Breast epithelium (tissue), 4 donors: ENCODE data around the gene ZNF710. TPM values are rescaled to one million over a fixed set of nuclear protein-coding genes. Genes with fewer than 3 reads are reported as not detected.
"Not testable (repeated sequence)": the region's sequence is repeated elsewhere in the genome, so short reads cannot be mapped to it uniquely, and the experiment has no call there.

ENCODE experiments used
- DNase-seq, 2 donors: peaks; one replicate each; pipeline ENCODE4 v3.0.0-alpha.2; 2019; ENCODE audit warnings: low spot score in 2 of 2
- H3K27ac ChIP-seq, 2 donors: fragments of 200-600 bp; sonication (generic) in 1 of 2; one replicate each; pipeline ENCODE4 v1.5.1; 2016 to 2019; ENCODE audit warnings: mild to moderate bottlenecking in 1 of 2
- H3K27me3 ChIP-seq, 2 donors: fragments of 200-600 bp; sonication (generic) in 1 of 2; one replicate each; pipeline versions ENCODE4 v1.5.1 to v1.6.0; 2017 to 2019; ENCODE audit warnings: control low read depth in 1 of 2, mild to moderate bottlenecking in 1 of 2
- H3K36me3 ChIP-seq: fragments of 200-600 bp; one replicate; pipeline ENCODE4 v1.5.1; 2019
- H3K4me1 ChIP-seq, 2 donors: fragments of 200-600 bp; sonication (generic); one replicate each; pipeline ENCODE4 v1.5.1; 2016 to 2019; ENCODE audit warnings: control low read depth in 1 of 2
- H3K4me3 ChIP-seq, 3 donors: fragments of 200-600 bp; sonication (generic); 1 replicate in 2 of 3; 2 replicates in 1 of 3; pipeline ENCODE4 v1.5.1; 2016 to 2019; ENCODE audit warnings: mild to moderate bottlenecking in 3 of 3, moderate library complexity in 2 of 3
- H3K9me3 ChIP-seq, 2 donors: fragments of 200-600 bp; sonication (generic) in 1 of 2; one replicate each; pipeline ENCODE4 v1.5.1; 2016 to 2019; ENCODE audit warnings: control low read depth in 1 of 2
- POLR2A ChIP-seq: fragments of 450-650 bp; IDR thresholded peaks from one replicate; pipeline ENCODE4 v1.6.1; 2016; ENCODE audit warnings: antibody characterized with exemption, mild to moderate bottlenecking, moderate library complexity
- POLR2AphosphoS5 ChIP-seq, 3 donors: sonication (generic); formaldehyde crosslinking; IDR thresholded peaks; one replicate each; pipeline ENCODE4 v1.6.1; 2017; ENCODE audit warnings: antibody characterized with exemption in 3 of 3
- intact Hi-C: fragments of 100-400 bp; cut with DNase I; formaldehyde crosslinking; loops from one replicate; pipeline ENCODE4 v1.15.1; 2023; ENCODE audit warnings: low total_unique reads
- total RNA-seq, 3 donors: library from RNA; depleted of rRNA; stranded (reverse); fragments of >200 nt; gene quantifications; one replicate each; pipeline ENCODE4 v1.1.0, GENCODE V29; 2016
- TF ChIP-seq, protein P1 (sequence below), 3 donors: fragments of 450-650 bp; IDR thresholded peaks; one replicate each; pipeline ENCODE4 v1.5.1; 2016 to 2017; ENCODE audit warnings: antibody characterized with exemption in 3 of 3, mild to moderate bottlenecking in 3 of 3, moderate library complexity in 3 of 3

Gene ZNF710
- total RNA-seq, result 10 to 100 TPM in 2 of 3 donors, 1 to 10 TPM in 1; 4.0 to 14.4 (median 10.4) TPM

- Histone ChIP-seq H3K27ac (peak within 1 kb of the TSS; percentile 96), H3K9me3 (no peaks in the 10 kb centered on the region), H3K27me3 (no peaks in the 10 kb centered on the region), H3K36me3 (no peaks in the 10 kb centered on the region), H3K4me1 (peaks cover 4 to 17% of the 10 kb centered on the region in 2 donors), H3K4me3 (peak within 1 kb of the TSS; percentile 88 to 94 (median 88))
- intact Hi-C loops, result no loop called here
- TF ChIP-seq POLR2AphosphoS5 (IDR thresholded peaks at IDR 0.05) (peak in 1 of 3 donors; percentile 44), POLR2A (no peak)
- TF ChIP-seq, protein P1, sequence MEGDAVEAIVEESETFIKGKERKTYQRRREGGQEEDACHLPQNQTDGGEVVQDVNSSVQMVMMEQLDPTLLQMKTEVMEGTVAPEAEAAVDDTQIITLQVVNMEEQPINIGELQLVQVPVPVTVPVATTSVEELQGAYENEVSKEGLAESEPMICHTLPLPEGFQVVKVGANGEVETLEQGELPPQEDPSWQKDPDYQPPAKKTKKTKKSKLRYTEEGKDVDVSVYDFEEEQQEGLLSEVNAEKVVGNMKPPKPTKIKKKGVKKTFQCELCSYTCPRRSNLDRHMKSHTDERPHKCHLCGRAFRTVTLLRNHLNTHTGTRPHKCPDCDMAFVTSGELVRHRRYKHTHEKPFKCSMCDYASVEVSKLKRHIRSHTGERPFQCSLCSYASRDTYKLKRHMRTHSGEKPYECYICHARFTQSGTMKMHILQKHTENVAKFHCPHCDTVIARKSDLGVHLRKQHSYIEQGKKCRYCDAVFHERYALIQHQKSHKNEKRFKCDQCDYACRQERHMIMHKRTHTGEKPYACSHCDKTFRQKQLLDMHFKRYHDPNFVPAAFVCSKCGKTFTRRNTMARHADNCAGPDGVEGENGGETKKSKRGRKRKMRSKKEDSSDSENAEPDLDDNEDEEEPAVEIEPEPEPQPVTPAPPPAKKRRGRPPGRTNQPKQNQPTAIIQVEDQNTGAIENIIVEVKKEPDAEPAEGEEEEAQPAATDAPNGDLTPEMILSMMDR (IDR thresholded peaks at IDR 0.05), result no peak
- DNase-seq, result peak in 1 of 2 donors; percentile 32
Measured at GRCh38 chr15:90001062-90001682, at the start of gene ZNF710. ZNF710 (plus strand) TSS chr15:90001324; CDS start chr15:90067138, 65,814 bp downstream.

DNA sequence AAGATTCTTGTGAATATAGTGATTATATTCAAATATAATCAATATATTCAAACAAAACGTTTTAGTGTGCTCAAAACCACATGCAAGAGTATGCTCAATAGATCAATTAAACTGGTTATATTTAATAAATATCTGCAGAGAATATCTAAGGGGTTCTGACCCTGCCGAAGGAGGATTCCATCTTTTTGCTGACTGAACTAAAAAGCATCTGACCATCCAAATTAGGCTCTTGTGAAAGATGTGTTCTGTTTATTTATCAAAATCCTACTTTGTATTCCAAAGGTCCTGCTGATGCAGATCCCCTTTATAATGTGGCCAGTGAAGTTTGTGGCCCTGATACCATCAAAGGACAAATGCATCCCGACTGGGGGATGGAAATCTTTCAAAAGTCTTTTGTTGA, 46.6 kb upstream of the ZNF710 start:
- TF ChIP-seq POLR2A, result no peak
- TF ChIP-seq, protein P1 (IDR thresholded peaks at IDR 0.05), result no peak
- TF ChIP-seq POLR2AphosphoS5 (IDR thresholded peaks at IDR 0.05), result no peak
- Histone ChIP-seq H3K4me3 (no peak overlapping the region), H3K9me3 (no peaks in the 10 kb centered on the region), H3K27me3 (no peaks in the 10 kb centered on the region), H3K27ac (no peak overlapping the region), H3K4me1 (peaks cover 0 to 5% of the 10 kb centered on the region in 2 donors), H3K36me3 (no peaks in the 10 kb centered on the region)
- DNase-seq, result no peak
- intact Hi-C loops, result loop anchor here (10.0 kb wide), 1 partner anchor 1750 kb away; no protein-coding TSS in a partner anchor

DNA sequence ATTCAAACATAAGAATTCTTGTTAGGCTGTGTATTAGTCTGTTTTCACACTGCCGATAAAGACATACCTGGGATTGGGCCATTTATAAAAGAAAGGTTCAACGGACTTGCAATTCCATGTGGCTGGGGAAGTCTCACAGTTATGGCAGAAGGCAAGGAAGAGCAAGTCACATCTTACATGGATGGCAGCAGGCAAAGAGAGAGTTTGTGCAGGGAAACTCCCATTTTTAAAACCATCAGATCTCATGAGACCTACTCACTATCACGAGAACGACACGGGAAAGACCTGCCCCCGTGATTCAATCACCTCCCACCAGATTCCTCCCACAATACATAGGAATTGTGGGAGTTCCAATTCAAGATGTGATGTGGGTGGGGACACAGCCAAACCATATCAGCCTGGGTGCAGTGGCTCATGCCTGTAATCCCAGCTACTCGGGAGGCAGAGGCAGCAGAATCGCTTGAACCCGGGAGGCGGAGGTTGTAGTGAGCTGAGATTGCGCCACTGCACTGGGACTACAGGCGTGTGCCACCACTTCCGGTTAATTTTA, 45.6 kb upstream of the ZNF710 start:
- not testable (repeated sequence) for H3K9me3 ChIP-seq, DNase-seq, H3K4me3 ChIP-seq, H3K27ac ChIP-seq, H3K27me3 ChIP-seq, H3K4me1 ChIP-seq, H3K36me3 ChIP-seq
- intact Hi-C loops, result loop anchor here (10.0 kb wide), 1 partner anchor 1749 kb away; no protein-coding TSS in a partner anchor

DNA sequence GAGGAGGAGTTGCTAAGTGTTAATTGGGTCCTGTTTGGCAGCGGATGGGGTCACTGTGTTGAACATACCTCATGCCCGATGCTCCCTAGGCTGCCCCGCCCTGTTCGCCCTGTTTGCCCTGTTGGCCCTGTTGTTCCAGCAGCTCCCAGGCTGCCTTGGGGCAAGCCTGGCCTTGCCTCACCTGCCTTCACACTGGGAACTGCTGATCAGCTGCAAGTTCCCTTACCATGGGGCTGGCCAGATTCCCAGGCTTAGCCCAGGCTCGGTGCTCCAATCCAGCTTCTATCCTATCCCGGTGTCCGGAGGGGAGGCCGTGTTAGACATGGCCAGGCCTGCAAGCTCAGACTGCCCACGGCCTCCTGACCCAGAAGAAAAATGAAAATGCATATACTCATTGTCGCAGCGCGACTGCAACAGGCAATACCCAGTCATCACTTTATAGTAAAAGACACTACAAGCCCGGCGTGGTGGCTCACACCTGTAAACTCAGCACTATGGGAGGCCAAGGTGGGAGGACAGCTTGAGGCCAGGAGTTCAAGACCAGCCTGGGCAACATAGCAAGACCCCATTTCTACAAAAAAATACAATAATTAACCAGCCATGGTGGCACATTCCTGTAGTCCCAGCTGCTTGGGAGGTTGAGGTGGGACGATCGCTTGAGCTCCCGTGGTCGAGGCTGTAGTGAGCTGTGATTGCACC, 42.9 kb upstream of the ZNF710 start:
- intact Hi-C loops, result loop anchor here (10.0 kb wide), 1 partner anchor 1747 kb away; no protein-coding TSS in a partner anchor
- Histone ChIP-seq H3K9me3 (no peaks in the 10 kb centered on the region), H3K4me1 (peaks cover 0 to 5% of the 10 kb centered on the region in 2 donors), H3K27me3 (no peaks in the 10 kb centered on the region), H3K27ac (peak overlapping the region; percentile 7 to 59), H3K36me3 (no peaks in the 10 kb centered on the region), H3K4me3 (no peak overlapping the region)
- peak; percentile 70 for DNase-seq
- TF ChIP-seq POLR2AphosphoS5 (IDR thresholded peaks at IDR 0.05), result peak in 1 of 3 donors; percentile 65
- TF ChIP-seq, protein P1 (IDR thresholded peaks at IDR 0.05), result no peak

DNA sequence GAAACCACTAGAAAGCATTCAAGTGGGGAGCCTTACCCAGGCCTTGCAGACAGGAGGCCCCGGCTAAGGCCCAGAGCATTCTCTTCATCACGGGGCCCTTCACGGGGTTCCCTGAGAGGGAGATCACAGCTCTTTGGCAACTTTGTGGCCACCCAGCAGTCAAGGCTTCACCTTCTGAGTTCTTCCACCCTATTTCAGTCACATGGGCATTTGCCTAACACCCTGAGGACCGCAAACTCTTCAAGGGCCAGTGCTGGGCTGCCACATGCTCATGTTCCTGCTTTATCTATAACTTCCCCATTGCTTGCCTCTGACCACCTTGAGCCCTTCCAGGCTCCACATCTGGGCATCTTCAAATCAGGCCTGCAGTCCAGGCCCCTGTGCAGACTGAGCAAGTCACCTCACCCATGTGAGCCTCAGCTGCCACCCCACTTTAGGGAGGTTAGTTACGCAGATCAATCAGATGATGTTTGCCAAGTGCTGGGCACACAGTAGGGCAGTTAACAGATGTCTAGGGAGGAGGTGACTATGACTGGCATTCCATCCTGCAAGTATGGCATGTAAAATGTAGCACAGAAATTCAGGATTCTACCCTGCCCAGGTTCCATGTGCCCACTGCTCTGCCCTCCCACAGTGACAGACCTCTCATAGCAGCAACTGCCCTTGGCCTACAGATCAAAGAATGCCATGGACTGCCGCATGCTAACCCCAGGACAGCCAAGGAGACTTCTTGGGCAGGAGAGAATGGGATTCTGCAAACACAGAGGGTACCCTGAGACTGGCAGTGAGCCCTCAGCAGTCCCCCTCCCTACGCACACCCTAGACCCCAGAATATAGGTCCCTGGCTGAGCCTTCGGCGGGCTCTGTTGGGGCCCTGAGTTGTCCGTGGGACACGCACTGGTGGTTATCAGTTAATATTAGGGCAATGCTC, 37.6 kb upstream of the ZNF710 start:
- Histone ChIP-seq H3K9me3 (no peaks in the 10 kb centered on the region), H3K27me3 (no peaks in the 10 kb centered on the region), H3K36me3 (no peaks in the 10 kb centered on the region), H3K4me1 (no peaks in the 10 kb centered on the region), H3K27ac (no peak overlapping the region), H3K4me3 (no peak overlapping the region)
- DNase-seq, result no peak
- intact Hi-C loops, result no loop called here
- TF ChIP-seq POLR2A (no peak), POLR2AphosphoS5 (IDR thresholded peaks at IDR 0.05) (no peak)
- TF ChIP-seq, protein P1 (IDR thresholded peaks at IDR 0.05), result no peak
